Body of pancreas (tissue), 4 donors: Measurements from ENCODE around the gene PRR4.

Experiments used
- POLR2A ChIP-seq, 3 donors: fragments of 450-650 bp; IDR thresholded peaks; one replicate each; pipeline ENCODE4 v1.6.1; 2016; ENCODE audit warnings: antibody characterized with exemption in 3 of 3, mild to moderate bottlenecking in 2 of 3
- TF ChIP-seq, protein P1 (sequence below), 7 experiments: fragments of 450-650 bp in 4 of 7; fragments of 200-600 bp in 3 of 7; sonication (generic) in 3 of 7; IDR thresholded peaks; one replicate each; pipeline ENCODE4 v1.5.1; 2016 to 2019; ENCODE audit warnings: antibody characterized with exemption in 7 of 7

DNA sequence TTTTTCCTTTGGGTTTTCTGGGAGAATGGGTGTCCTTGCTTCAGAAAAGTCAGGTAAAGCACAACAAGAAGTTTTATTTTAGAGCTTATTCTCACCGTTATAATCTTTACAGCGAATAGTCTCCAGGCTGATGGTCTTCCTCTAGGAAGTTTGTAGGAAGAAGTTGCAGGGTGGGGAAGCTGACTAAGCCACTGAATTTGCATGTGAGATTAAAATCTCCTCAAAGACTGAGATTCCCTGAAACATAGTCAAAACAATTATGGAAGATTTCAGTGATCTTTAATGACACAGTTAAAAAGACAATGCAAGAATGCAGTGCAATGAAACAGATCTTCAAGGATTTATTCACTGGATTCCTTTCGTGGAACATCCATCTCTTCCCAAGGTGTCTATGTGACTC, 24.3 kb downstream of the PRR4 start:
- TF ChIP-seq, protein P1, sequence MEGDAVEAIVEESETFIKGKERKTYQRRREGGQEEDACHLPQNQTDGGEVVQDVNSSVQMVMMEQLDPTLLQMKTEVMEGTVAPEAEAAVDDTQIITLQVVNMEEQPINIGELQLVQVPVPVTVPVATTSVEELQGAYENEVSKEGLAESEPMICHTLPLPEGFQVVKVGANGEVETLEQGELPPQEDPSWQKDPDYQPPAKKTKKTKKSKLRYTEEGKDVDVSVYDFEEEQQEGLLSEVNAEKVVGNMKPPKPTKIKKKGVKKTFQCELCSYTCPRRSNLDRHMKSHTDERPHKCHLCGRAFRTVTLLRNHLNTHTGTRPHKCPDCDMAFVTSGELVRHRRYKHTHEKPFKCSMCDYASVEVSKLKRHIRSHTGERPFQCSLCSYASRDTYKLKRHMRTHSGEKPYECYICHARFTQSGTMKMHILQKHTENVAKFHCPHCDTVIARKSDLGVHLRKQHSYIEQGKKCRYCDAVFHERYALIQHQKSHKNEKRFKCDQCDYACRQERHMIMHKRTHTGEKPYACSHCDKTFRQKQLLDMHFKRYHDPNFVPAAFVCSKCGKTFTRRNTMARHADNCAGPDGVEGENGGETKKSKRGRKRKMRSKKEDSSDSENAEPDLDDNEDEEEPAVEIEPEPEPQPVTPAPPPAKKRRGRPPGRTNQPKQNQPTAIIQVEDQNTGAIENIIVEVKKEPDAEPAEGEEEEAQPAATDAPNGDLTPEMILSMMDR (IDR thresholded peaks at IDR 0.05) = no peak
- no peak for TF ChIP-seq POLR2A (IDR thresholded peaks at IDR 0.05)
